Loucy (cell line): ENCODE data around the gene CNTNAP2.

Experiments used
- H2AFZ ChIP-seq: fragments of 200-600 bp; sonication (generic); 2 replicates; pipeline ENCODE4 v1.6.0; 2016; ENCODE audit warnings: antibody characterized with exemption, mild to moderate bottlenecking, low read length, moderate library complexity
- H3F3A ChIP-seq: fragments of 200-600 bp; 2 replicates; pipeline ENCODE4 v1.6.0; 2016; ENCODE audit warnings: antibody characterized with exemption, low read depth, mild to moderate bottlenecking
- H3K27me3 ChIP-seq: fragments of 200-600 bp; sonication (generic); 2 replicates; pipeline ENCODE4 v1.6.1; 2014; ENCODE audit warnings: low read length, mild to moderate bottlenecking; ENCODE audit not compliant: insufficient read depth, poor library complexity, severe bottlenecking
- H3K36me3 ChIP-seq: fragments of 200-600 bp; sonication (generic); 2 replicates; pipeline ENCODE4 v1.6.1; 2016; ENCODE audit warnings: low read length; ENCODE audit not compliant: insufficient read depth
- H3K4me1 ChIP-seq: fragments of 200-600 bp; sonication (generic); 2 replicates; pipeline ENCODE4 v1.5.1; 2014; ENCODE audit warnings: low read length, mild to moderate bottlenecking; ENCODE audit not compliant: insufficient read depth, poor library complexity, severe bottlenecking
- H3K4me2 ChIP-seq: fragments of 200-600 bp; sonication (generic); 2 replicates; pipeline ENCODE4 v1.6.0; 2014; ENCODE audit warnings: antibody characterized with exemption, low read length, low read depth, mild to moderate bottlenecking; ENCODE audit not compliant: poor library complexity, severe bottlenecking
- H3K4me3 ChIP-seq: fragments of 200-600 bp; sonication (generic); 2 replicates; pipeline ENCODE4 v1.5.1; 2014; ENCODE audit warnings: low read length, mild to moderate bottlenecking, mixed read lengths; ENCODE audit not compliant: poor library complexity, severe bottlenecking
- H3K79me2 ChIP-seq: fragments of 200-600 bp; sonication (generic); 2 replicates; pipeline ENCODE4 v1.6.1; 2014; ENCODE audit warnings: low read length; ENCODE audit not compliant: insufficient read depth
- H3K9ac ChIP-seq: fragments of 200-600 bp; sonication (generic); 2 replicates; pipeline ENCODE4 v1.6.0; 2014; ENCODE audit warnings: mild to moderate bottlenecking, low read depth, low read length, moderate library complexity; ENCODE audit not compliant: poor library complexity, severe bottlenecking
- H3K9me2 ChIP-seq: fragments of 200-600 bp; sonication (generic); replicated peaks from 2 replicates; pipeline ENCODE4 v1.6.1; 2016; ENCODE audit warnings: low read depth, low read length, mixed read lengths
- H3K9me3 ChIP-seq: fragments of 200-600 bp; sonication (generic); 2 replicates; pipeline ENCODE4 v1.6.1; 2014; ENCODE audit warnings: mild to moderate bottlenecking, antibody characterized with exemption, low read length, low read depth; ENCODE audit not compliant: insufficient read depth
- H4K20me1 ChIP-seq: fragments of 200-600 bp; sonication (generic); 2 replicates; pipeline ENCODE4 v1.6.0; 2014; ENCODE audit warnings: antibody characterized with exemption, low read length, mild to moderate bottlenecking; ENCODE audit not compliant: insufficient read depth, poor library complexity, severe bottlenecking
- CTCF ChIP-seq: fragments of 200-600 bp; sonication (generic); conservative IDR thresholded peaks from 2 replicates; pipeline ENCODE4 v1.5.1; 2014; ENCODE audit warnings: mild to moderate bottlenecking, antibody characterized with exemption, low read length
- EZH2phosphoT487 ChIP-seq: fragments of 200-600 bp; IDR thresholded peaks from 2 replicates; pipeline ENCODE4 v1.6.1; 2018; ENCODE audit warnings: antibody characterized with exemption, mild to moderate bottlenecking, moderate library complexity, borderline replicate concordance

CNTNAP2 gene

GRCh38 chr7:147997636-147998035, 1881.0 kb downstream of the CNTNAP2 start:
- no peaks in the 10 kb centered on the region for H4K20me1 ChIP-seq
- no peaks in the 10 kb centered on the region for H3K9me2 ChIP-seq
- no peaks in the 10 kb centered on the region for H3K9me3 ChIP-seq
- H2AFZ ChIP-seq: no peak overlapping the region
- no peak overlapping the region for H3K4me2 ChIP-seq
- no peak for TF ChIP-seq CTCF
- TF ChIP-seq EZH2phosphoT487: no peak
- H3K79me2 ChIP-seq: no peaks in the 10 kb centered on the region
- H3K36me3 ChIP-seq: no peaks in the 10 kb centered on the region
- no peaks in the 10 kb centered on the region for H3K4me1 ChIP-seq
- no peaks in the 10 kb centered on the region for H3F3A ChIP-seq
- H3K27me3 ChIP-seq: no peaks in the 10 kb centered on the region
- H3K9ac ChIP-seq: no peak overlapping the region
- H3K4me3 ChIP-seq: no peak overlapping the region

- H4K20me1 ChIP-seq: no peaks in the 10 kb centered on the region
- H3K4me1 ChIP-seq: no peaks in the 10 kb centered on the region
- H3K27me3 ChIP-seq: no peaks in the 10 kb centered on the region
- no peak overlapping the region for H2AFZ ChIP-seq
- no peaks in the 10 kb centered on the region for H3K36me3 ChIP-seq
- H3K4me2 ChIP-seq: no peak overlapping the region
- H3F3A ChIP-seq: no peaks in the 10 kb centered on the region
- no peak for TF ChIP-seq CTCF
- no peak for TF ChIP-seq EZH2phosphoT487
- H3K4me3 ChIP-seq: no peak overlapping the region
- no peaks in the 10 kb centered on the region for H3K9me3 ChIP-seq
- no peaks in the 10 kb centered on the region for H3K9me2 ChIP-seq
- no peak overlapping the region for H3K9ac ChIP-seq
- no peaks in the 10 kb centered on the region for H3K79me2 ChIP-seq
These were observed 1883.4 kb downstream of the CNTNAP2 start for GRCh38 chr7:147999962-148000361.

- no peak overlapping the region for H3K4me2 ChIP-seq
- no peaks in the 10 kb centered on the region for H3F3A ChIP-seq
- no peak for TF ChIP-seq EZH2phosphoT487
- TF ChIP-seq CTCF: no peak
- no peak overlapping the region for H3K4me3 ChIP-seq
- no peaks in the 10 kb centered on the region for H3K79me2 ChIP-seq
- H4K20me1 ChIP-seq: no peaks in the 10 kb centered on the region
- no peaks in the 10 kb centered on the region for H3K9me3 ChIP-seq
- H3K9me2 ChIP-seq: no peaks in the 10 kb centered on the region
- H3K4me1 ChIP-seq: no peaks in the 10 kb centered on the region
- H2AFZ ChIP-seq: no peak overlapping the region
- H3K9ac ChIP-seq: no peak overlapping the region
- H3K27me3 ChIP-seq: no peaks in the 10 kb centered on the region
- H3K36me3 ChIP-seq: no peaks in the 10 kb centered on the region
These were observed 1895.2 kb downstream of the CNTNAP2 start for GRCh38 chr7:148011753-148012152.
